NCI-H146 treated with DMSO at 0.1 percent for 48 hours (cell line): ENCODE data around the gene ANKRD66.
"Not testable (repeated sequence)": the region's sequence is repeated elsewhere in the genome, so short reads cannot be mapped to it uniquely, and the experiment has no call there.

ENCODE experiments used
- DNase-seq: peaks from one replicate; lab custom pipeline; 2025; ENCODE audit not compliant: unreplicated experiment; lab: John Stamatoyannopoulos, UW

Gene ANKRD66

GRCh38 chr6:46751658-46752057 lies 4.9 kb downstream of the ANKRD66 start:
- no peak for DNase-seq

- no peak for DNase-seq
Observed at GRCh38 chr6:46755865-46756264, 9.1 kb downstream of the ANKRD66 start.

GRCh38 chr6:46756469-46757213 lies 9.9 kb downstream of the ANKRD66 start:
- DNase-seq, result no peak

- no peak for DNase-seq
Observed at GRCh38 chr6:46757214-46757596, 10.5 kb downstream of the ANKRD66 start.

GRCh38 chr6:46758960-46759753 lies 12.4 kb downstream of the ANKRD66 start:
- DNase-seq, result no peak

GRCh38 chr6:46760925-46761324 lies 14.2 kb downstream of the ANKRD66 start:
- no peak for DNase-seq

GRCh38 chr6:46763466-46763865 lies 16.7 kb downstream of the ANKRD66 start:
- DNase-seq, result no peak

GRCh38 chr6:46764280-46764679 lies 17.5 kb downstream of the ANKRD66 start:
- DNase-seq, result not testable (repeated sequence)

GRCh38 chr6:46764961-46765360 lies 18.2 kb downstream of the ANKRD66 start:
- DNase-seq, result no peak

GRCh38 chr6:46772016-46772415 lies 25.3 kb downstream of the ANKRD66 start:
- no peak for DNase-seq

GRCh38 chr6:46772762-46773161 lies 26.0 kb downstream of the ANKRD66 start:
- DNase-seq, result no peak

- no peak for DNase-seq
Observed at GRCh38 chr6:46773201-46773855, 26.6 kb downstream of the ANKRD66 start.

- DNase-seq, result not testable (repeated sequence)
Observed at GRCh38 chr6:46774736-46775135, 28.0 kb downstream of the ANKRD66 start.

GRCh38 chr6:46776070-46776712 lies 29.5 kb downstream of the ANKRD66 start:
- DNase-seq, result no peak

GRCh38 chr6:46777476-46778346 lies 31.0 kb downstream of the ANKRD66 start:
- DNase-seq, result no peak

GRCh38 chr6:46781478-46782378 lies 35.0 kb downstream of the ANKRD66 start:
- DNase-seq, result no peak

GRCh38 chr6:46784535-46784934 lies 37.8 kb downstream of the ANKRD66 start:
- DNase-seq, result no peak

- no peak for DNase-seq
Observed at GRCh38 chr6:46787871-46788540, 41.3 kb downstream of the ANKRD66 start.

- no peak for DNase-seq
Observed at GRCh38 chr6:46788791-46789190, 42.1 kb downstream of the ANKRD66 start.
